SK-N-SH treated with all-trans-retinoic acid at 6 μM for 48 hours (cell line): ENCODE measurements around the gene CACNA1C.

Source experiments
- ATAC-seq: fragments of 200-7000 bp; cut with Tn5 transposase; 3 replicates; pipeline ENCODE4 v1.9.1; 2020; ENCODE audit warnings: mild to moderate bottlenecking, moderate library complexity
- ARNTL ChIP-seq: fragments of 450-650 bp; formaldehyde crosslinking; IDR thresholded peaks from 2 replicates; pipeline ENCODE4 v1.5.0; 2020; ENCODE audit warnings: low read depth, mild to moderate bottlenecking, moderate library complexity, borderline replicate concordance
- BACH2 ChIP-seq: fragments of 250-450 bp; sonication (Bioruptor Pico); IDR thresholded peaks from 2 replicates; pipeline ENCODE4 v1.9.0; 2021; ENCODE audit warnings: mild to moderate bottlenecking, borderline replicate concordance
- ESRRG ChIP-seq: fragments of 250-450 bp; sonication (Bioruptor Pico); IDR thresholded peaks from 2 replicates; pipeline ENCODE4 v1.6.1; 2021; ENCODE audit warnings: mild to moderate bottlenecking
- GLIS3 ChIP-seq: fragments of 250-450 bp; sonication (Bioruptor Pico); IDR thresholded peaks from 2 replicates; pipeline ENCODE4 v1.5.0; 2020; ENCODE audit warnings: mild to moderate bottlenecking, moderate library complexity
- ISL1 ChIP-seq: fragments of 250-450 bp; sonication (Bioruptor Pico); IDR thresholded peaks from 2 replicates; pipeline ENCODE4 v2.1.2; 2022; ENCODE audit warnings: mild to moderate bottlenecking, moderate library complexity
- OSR1 ChIP-seq: fragments of 250-450 bp; sonication (Bioruptor Pico); IDR thresholded peaks from 2 replicates; pipeline ENCODE4 v1.8.0; 2022; ENCODE audit warnings: moderate library complexity, mild to moderate bottlenecking, inconsistent platforms
- PATZ1 ChIP-seq: fragments of 250-450 bp; sonication (Bioruptor Pico); IDR thresholded peaks from 2 replicates; pipeline ENCODE4 v1.8.0; 2020; ENCODE audit warnings: mild to moderate bottlenecking, moderate library complexity, borderline replicate concordance
- POU6F1 ChIP-seq: fragments of 250-450 bp; sonication (Bioruptor Pico); IDR thresholded peaks from 2 replicates; pipeline ENCODE4 v1.8.0; 2021; ENCODE audit warnings: low read depth, mild to moderate bottlenecking, moderate library complexity, borderline replicate concordance
- PPARA ChIP-seq: fragments of 250-450 bp; sonication (Bioruptor Pico); IDR thresholded peaks from 2 replicates; pipeline ENCODE4 v1.5.0; 2020; ENCODE audit warnings: mild to moderate bottlenecking, borderline replicate concordance
- RARB ChIP-seq: fragments of 250-450 bp; sonication (Bioruptor Pico); IDR thresholded peaks from 2 replicates; pipeline ENCODE4 v1.8.0; 2021; ENCODE audit warnings: mild to moderate bottlenecking, moderate library complexity
- SNAI2 ChIP-seq: fragments of 250-450 bp; sonication (Bioruptor Pico); IDR thresholded peaks from 2 replicates; pipeline ENCODE4 v1.5.0; 2020; ENCODE audit warnings: mild to moderate bottlenecking, moderate library complexity
- TCF4 ChIP-seq: fragments of 250-450 bp; sonication (Bioruptor Pico); IDR thresholded peaks from 2 replicates; pipeline ENCODE4 v1.8.0; 2021; ENCODE audit warnings: mild to moderate bottlenecking, moderate library complexity, borderline replicate concordance
- TOX ChIP-seq: fragments of 250-450 bp; sonication (Bioruptor Pico); IDR thresholded peaks from 2 replicates; pipeline ENCODE4 v1.8.0; 2021; ENCODE audit warnings: mild to moderate bottlenecking, moderate library complexity, borderline replicate concordance
- TSHZ2 ChIP-seq: fragments of 250-450 bp; sonication (Bioruptor Pico); IDR thresholded peaks from 2 replicates; pipeline ENCODE4 v1.5.0; 2020; ENCODE audit warnings: mild to moderate bottlenecking, moderate library complexity
- ZC3H10 ChIP-seq: fragments of 250-450 bp; sonication (Bioruptor Pico); IDR thresholded peaks from 2 replicates; pipeline ENCODE4 v1.5.1; 2021; ENCODE audit warnings: mild to moderate bottlenecking, moderate library complexity
- ZFP3 ChIP-seq: fragments of 250-450 bp; sonication (Bioruptor Pico); IDR thresholded peaks from 2 replicates; pipeline ENCODE4 v1.5.0; 2020; ENCODE audit warnings: mild to moderate bottlenecking, moderate library complexity
- ZFP30 ChIP-seq: fragments of 450-650 bp; formaldehyde crosslinking; IDR thresholded peaks from 2 replicates; pipeline ENCODE4 v1.5.0; 2022; ENCODE audit warnings: mild to moderate bottlenecking, moderate library complexity
- ZNF565 ChIP-seq: fragments of 450-650 bp; formaldehyde crosslinking; conservative IDR thresholded peaks from 2 replicates; pipeline ENCODE4 v1.5.0; 2020; ENCODE audit warnings: low read depth, mild to moderate bottlenecking, moderate library complexity
- ZNF70 ChIP-seq: fragments of 450-650 bp; formaldehyde crosslinking; IDR thresholded peaks from 2 replicates; pipeline ENCODE4 v1.5.0; 2020; ENCODE audit warnings: mild to moderate bottlenecking, moderate library complexity
- ZNF8 ChIP-seq: fragments of 450-650 bp; formaldehyde crosslinking; IDR thresholded peaks from 2 replicates; pipeline ENCODE4 v1.5.0; 2020; ENCODE audit warnings: mild to moderate bottlenecking, moderate library complexity
- TF ChIP-seq, protein P1 (sequence below): fragments of 250-450 bp; sonication (Bioruptor Pico); IDR thresholded peaks from 2 replicates; pipeline ENCODE4 v1.5.1; 2021; ENCODE audit warnings: mild to moderate bottlenecking, moderate library complexity
- TF ChIP-seq, protein P2 (sequence below): fragments of 250-450 bp; sonication (Bioruptor Pico); IDR thresholded peaks from 2 replicates; pipeline ENCODE4 v1.5.1; 2020; ENCODE audit warnings: low read depth, mild to moderate bottlenecking, moderate library complexity

The CACNA1C gene

GRCh38 chr12:2455410-2455809 is 402.6 kb downstream of the CACNA1C start:
- ATAC-seq: no peak
- TF ChIP-seq ARNTL (CRISPR knock-in tag): no peak
- TF ChIP-seq RARB (CRISPR knock-in tag): no peak
- no peak for TF ChIP-seq ZC3H10 (CRISPR knock-in tag)
- no peak for TF ChIP-seq OSR1 (CRISPR knock-in tag)
- TF ChIP-seq ESRRG (CRISPR knock-in tag): no peak
- TF ChIP-seq PPARA: no peak
- no peak for TF ChIP-seq ZNF70 (CRISPR knock-in tag)
- no peak for TF ChIP-seq ZNF8 (CRISPR knock-in tag)
- TF ChIP-seq ZFP3 (CRISPR knock-in tag): no peak
- TF ChIP-seq ISL1 (CRISPR knock-in tag): no peak
- TF ChIP-seq BACH2: no peak
- TF ChIP-seq TCF4: no peak
- no peak for TF ChIP-seq PATZ1 (CRISPR knock-in tag)
- no peak for TF ChIP-seq ZFP30
- TF ChIP-seq, protein P1, sequence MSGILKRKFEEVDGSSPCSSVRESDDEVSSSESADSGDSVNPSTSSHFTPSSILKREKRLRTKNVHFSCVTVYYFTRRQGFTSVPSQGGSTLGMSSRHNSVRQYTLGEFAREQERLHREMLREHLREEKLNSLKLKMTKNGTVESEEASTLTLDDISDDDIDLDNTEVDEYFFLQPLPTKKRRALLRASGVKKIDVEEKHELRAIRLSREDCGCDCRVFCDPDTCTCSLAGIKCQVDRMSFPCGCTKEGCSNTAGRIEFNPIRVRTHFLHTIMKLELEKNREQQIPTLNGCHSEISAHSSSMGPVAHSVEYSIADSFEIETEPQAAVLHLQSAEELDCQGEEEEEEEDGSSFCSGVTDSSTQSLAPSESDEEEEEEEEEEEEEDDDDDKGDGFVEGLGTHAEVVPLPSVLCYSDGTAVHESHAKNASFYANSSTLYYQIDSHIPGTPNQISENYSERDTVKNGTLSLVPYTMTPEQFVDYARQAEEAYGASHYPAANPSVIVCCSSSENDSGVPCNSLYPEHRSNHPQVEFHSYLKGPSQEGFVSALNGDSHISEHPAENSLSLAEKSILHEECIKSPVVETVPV (CRISPR knock-in tag): no peak
- TF ChIP-seq GLIS3 (CRISPR knock-in tag): no peak
- TF ChIP-seq, protein P2, sequence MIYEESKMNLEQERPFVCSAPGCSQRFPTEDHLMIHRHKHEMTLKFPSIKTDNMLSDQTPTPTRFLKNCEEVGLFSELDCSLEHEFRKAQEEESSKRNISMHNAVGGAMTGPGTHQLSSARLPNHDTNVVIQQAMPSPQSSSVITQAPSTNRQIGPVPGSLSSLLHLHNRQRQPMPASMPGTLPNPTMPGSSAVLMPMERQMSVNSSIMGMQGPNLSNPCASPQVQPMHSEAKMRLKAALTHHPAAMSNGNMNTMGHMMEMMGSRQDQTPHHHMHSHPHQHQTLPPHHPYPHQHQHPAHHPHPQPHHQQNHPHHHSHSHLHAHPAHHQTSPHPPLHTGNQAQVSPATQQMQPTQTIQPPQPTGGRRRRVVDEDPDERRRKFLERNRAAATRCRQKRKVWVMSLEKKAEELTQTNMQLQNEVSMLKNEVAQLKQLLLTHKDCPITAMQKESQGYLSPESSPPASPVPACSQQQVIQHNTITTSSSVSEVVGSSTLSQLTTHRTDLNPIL (CRISPR knock-in tag): no peak
- TF ChIP-seq ZNF565: no peak

GRCh38 chr12:2456122-2456812 is 403.5 kb downstream of the CACNA1C start:
- TF ChIP-seq POU6F1: no peak
- no peak for TF ChIP-seq TCF4
- no peak for TF ChIP-seq ZFP3 (CRISPR knock-in tag)
- TF ChIP-seq ZNF565: no peak
- no peak for TF ChIP-seq ISL1 (CRISPR knock-in tag)
- no peak for TF ChIP-seq ZNF8 (CRISPR knock-in tag)
- no peak for TF ChIP-seq BACH2
- TF ChIP-seq, protein P1 (CRISPR knock-in tag): no peak
- no peak for TF ChIP-seq OSR1 (CRISPR knock-in tag)
- no peak for TF ChIP-seq TSHZ2 (CRISPR knock-in tag)
- TF ChIP-seq ZC3H10 (CRISPR knock-in tag): no peak
- no peak for TF ChIP-seq ESRRG (CRISPR knock-in tag)
- TF ChIP-seq PPARA: no peak
- no peak for TF ChIP-seq ZFP30
- TF ChIP-seq TOX (CRISPR knock-in tag): no peak
- no peak for TF ChIP-seq RARB (CRISPR knock-in tag)
- TF ChIP-seq ARNTL (CRISPR knock-in tag): no peak
- TF ChIP-seq SNAI2 (CRISPR knock-in tag): no peak
- ATAC-seq: no peak
